Measurements from ENCODE around the gene ATP2C2.

Gene ATP2C2

GRCh38 chr16:84453061-84453752, 84.9 kb downstream of the ATP2C2 start:
- Histone ChIP-seq H3K27me3 (peaks cover 0 to 11% of the 10 kb centered on the region in 2 donors), H3K4me3 (no peak overlapping the region), H3K9me3 (no peaks in the 10 kb centered on the region), H3K36me3 (no peaks in the 10 kb centered on the region), H3K27ac (no peak overlapping the region), H3K4me1 (no peaks in the 10 kb centered on the region)
- intact Hi-C loops (cut with DNase I; ENCODE audit: low total_unique reads), result no loop called here
- TF ChIP-seq, protein P1, sequence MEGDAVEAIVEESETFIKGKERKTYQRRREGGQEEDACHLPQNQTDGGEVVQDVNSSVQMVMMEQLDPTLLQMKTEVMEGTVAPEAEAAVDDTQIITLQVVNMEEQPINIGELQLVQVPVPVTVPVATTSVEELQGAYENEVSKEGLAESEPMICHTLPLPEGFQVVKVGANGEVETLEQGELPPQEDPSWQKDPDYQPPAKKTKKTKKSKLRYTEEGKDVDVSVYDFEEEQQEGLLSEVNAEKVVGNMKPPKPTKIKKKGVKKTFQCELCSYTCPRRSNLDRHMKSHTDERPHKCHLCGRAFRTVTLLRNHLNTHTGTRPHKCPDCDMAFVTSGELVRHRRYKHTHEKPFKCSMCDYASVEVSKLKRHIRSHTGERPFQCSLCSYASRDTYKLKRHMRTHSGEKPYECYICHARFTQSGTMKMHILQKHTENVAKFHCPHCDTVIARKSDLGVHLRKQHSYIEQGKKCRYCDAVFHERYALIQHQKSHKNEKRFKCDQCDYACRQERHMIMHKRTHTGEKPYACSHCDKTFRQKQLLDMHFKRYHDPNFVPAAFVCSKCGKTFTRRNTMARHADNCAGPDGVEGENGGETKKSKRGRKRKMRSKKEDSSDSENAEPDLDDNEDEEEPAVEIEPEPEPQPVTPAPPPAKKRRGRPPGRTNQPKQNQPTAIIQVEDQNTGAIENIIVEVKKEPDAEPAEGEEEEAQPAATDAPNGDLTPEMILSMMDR (IDR thresholded peaks at IDR 0.05), result no peak
- DNase-seq, result peak in 1 of 2 donors; percentile 51

- peak in 1 of 2 donors; percentile 38 for DNase-seq
- H3K36me3 ChIP-seq, result no peaks in the 10 kb centered on the region
- no peak overlapping the region for H3K4me3 ChIP-seq
- no peak overlapping the region for H3K27ac ChIP-seq
- no peaks in the 10 kb centered on the region for H3K4me1 ChIP-seq
- intact Hi-C loops (cut with DNase I; ENCODE audit: low total_unique reads), result no loop called here
- H3K9me3 ChIP-seq, result no peaks in the 10 kb centered on the region
- TF ChIP-seq, protein P1 (IDR thresholded peaks at IDR 0.05), result no peak
- H3K27me3 ChIP-seq, result peaks cover 0 to 11% of the 10 kb centered on the region in 2 donors
Measured at GRCh38 chr16:84454611-84455010, 86.3 kb downstream of the ATP2C2 start.

GRCh38 chr16:84455031-84455430, 86.7 kb downstream of the ATP2C2 start:
- Histone ChIP-seq H3K27me3 (peaks cover 0 to 7% of the 10 kb centered on the region in 2 donors), H3K4me1 (no peaks in the 10 kb centered on the region), H3K27ac (no peak overlapping the region), H3K36me3 (peaks cover 0 to under 1% (median 0%) of the 10 kb centered on the region in 3 donors), H3K9me3 (no peaks in the 10 kb centered on the region), H3K4me3 (no peak overlapping the region)
- intact Hi-C loops (cut with DNase I; ENCODE audit: low total_unique reads), result no loop called here
- TF ChIP-seq, protein P1 (IDR thresholded peaks at IDR 0.05), result no peak
- DNase-seq, result no peak

GRCh38 chr16:84458606-84459532, 90.5 kb downstream of the ATP2C2 start:
- Histone ChIP-seq H3K9me3 (no peaks in the 10 kb centered on the region), H3K27me3 (no peaks in the 10 kb centered on the region), H3K36me3 (peaks cover 0 to 33% (median under 1%) of the 10 kb centered on the region in 3 donors), H3K4me3 (no peak overlapping the region), H3K4me1 (no peaks in the 10 kb centered on the region), H3K27ac (no peak overlapping the region)
- intact Hi-C loops (cut with DNase I; ENCODE audit: low total_unique reads), result no loop called here
- peak in 1 of 2 donors; percentile 43 for DNase-seq
- TF ChIP-seq, protein P1 (IDR thresholded peaks at IDR 0.05), result no peak

DNA sequence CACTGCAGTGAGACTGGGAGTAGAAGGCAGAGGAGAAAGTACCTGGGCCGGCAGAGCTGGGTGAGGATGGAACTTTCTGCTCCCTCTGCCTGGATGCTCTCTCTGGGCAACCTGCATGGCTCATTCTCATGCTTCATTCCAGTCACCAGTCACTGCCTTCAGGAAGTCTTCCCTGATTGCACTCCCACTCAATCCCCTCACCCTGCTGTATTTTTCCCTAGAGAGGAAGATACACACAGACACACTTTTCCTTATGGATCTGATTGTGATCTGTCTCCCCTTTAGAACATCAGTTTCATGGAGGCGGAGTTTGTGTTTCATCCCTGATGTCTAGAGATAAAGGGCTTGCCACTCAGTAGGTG, 91.2 kb downstream of the ATP2C2 start:
- Histone ChIP-seq H3K4me3 (no peak overlapping the region), H3K4me1 (no peaks in the 10 kb centered on the region), H3K27me3 (no peaks in the 10 kb centered on the region), H3K9me3 (no peaks in the 10 kb centered on the region), H3K36me3 (peaks cover 0 to 39% (median 7%) of the 10 kb centered on the region in 3 donors), H3K27ac (no peak overlapping the region)
- intact Hi-C loops (cut with DNase I; ENCODE audit: low total_unique reads), result no loop called here
- DNase-seq, result no peak
- TF ChIP-seq, protein P1 (IDR thresholded peaks at IDR 0.05), result no peak

All from tibial artery (tissue), 4 donors.